PC-9 (cell line): Measurements from ENCODE around the gene RXRA. TPM values are rescaled to one million over a fixed set of nuclear protein-coding genes. Genes with fewer than 3 reads are reported as not detected.

Experiments used
- BruUV-seq: library from RNA; stranded (reverse); fragments of 400-500 nt; replicated peaks from 2 replicates; lab custom pipeline; 2021; lab: Mats Ljungman, UMichigan
- CTCF ChIA-PET: fragments of 300-600 bp; sonication (Branson Sonifier 250); formaldehyde crosslinking; loops from one replicate; lab custom pipeline; 2022; ENCODE audit warnings: antibody characterized with exemption; lab: Charles Lee
- POLR2A ChIA-PET: fragments of 300-600 bp; sonication (Branson Sonifier 250); formaldehyde crosslinking; loops from one replicate; lab custom pipeline; 2022; ENCODE audit warnings: antibody characterized with exemption; ENCODE audit not compliant: unreplicated experiment; lab: Charles Lee
- DNase-seq, 2 experiments: peaks; one replicate each; pipeline versions ENCODE4 v3.0.0 to v3.0.0-alpha.2; 2015 to 2022; ENCODE audit warnings: mixed read lengths in 1 of 2
- H2AFZ ChIP-seq: fragments of 200-600 bp; sonication (generic); 2 replicates; pipeline ENCODE4 v1.8.1; 2017; ENCODE audit warnings: antibody characterized with exemption
- H3F3A ChIP-seq: fragments of 200-600 bp; sonication (generic); 2 replicates; pipeline ENCODE4 v1.8.1; 2017; ENCODE audit warnings: antibody characterized with exemption, mild to moderate bottlenecking, low read depth; ENCODE audit not compliant: insufficient read depth
- H3K27ac ChIP-seq: fragments of 200-600 bp; sonication (generic); 2 replicates; pipeline ENCODE4 v1.6.1; 2016; ENCODE audit warnings: mixed run types
- H3K27me3 ChIP-seq: fragments of 200-600 bp; sonication (generic); 2 replicates; pipeline ENCODE4 v1.6.1; 2016; ENCODE audit warnings: low read depth, mixed run types; ENCODE audit not compliant: insufficient read depth
- H3K36me3 ChIP-seq: fragments of 200-600 bp; sonication (generic); 2 replicates; pipeline ENCODE4 v1.6.1; 2016; ENCODE audit warnings: low read depth, mixed run types
- H3K4me1 ChIP-seq: fragments of 200-600 bp; sonication (generic); replicated peaks from 2 replicates; pipeline ENCODE4 v1.6.1; 2016; ENCODE audit warnings: mixed run types; ENCODE audit not compliant: insufficient read depth
- H3K4me2 ChIP-seq: fragments of 200-600 bp; sonication (generic); 2 replicates; pipeline ENCODE4 v1.6.1; 2017; ENCODE audit warnings: mixed run types
- H3K4me3 ChIP-seq: fragments of 200-600 bp; sonication (generic); 2 replicates; pipeline ENCODE4 v1.6.1; 2016; ENCODE audit warnings: mixed run types
- H3K79me2 ChIP-seq: fragments of 200-600 bp; sonication (generic); 2 replicates; pipeline ENCODE4 v1.6.1; 2017; ENCODE audit warnings: low read depth, mixed run types
- H3K9me2 ChIP-seq: fragments of 200-600 bp; sonication (generic); 2 replicates; pipeline ENCODE4 v1.8.1; 2017; ENCODE audit warnings: mild to moderate bottlenecking; ENCODE audit not compliant: insufficient read depth
- H3K9me3 ChIP-seq: fragments of 200-600 bp; sonication (generic); 2 replicates; pipeline ENCODE4 v1.8.1; 2016; ENCODE audit warnings: low read depth; ENCODE audit not compliant: insufficient read depth
- H4K20me1 ChIP-seq: fragments of 200-600 bp; sonication (generic); 2 replicates; pipeline ENCODE4 v1.8.1; 2017; ENCODE audit not compliant: insufficient read depth
- CTCF ChIP-seq: fragments of 200-600 bp; sonication (generic); conservative IDR thresholded peaks from 2 replicates; pipeline ENCODE4 v1.6.1; 2017; ENCODE audit warnings: mixed run types, antibody characterized with exemption, mild to moderate bottlenecking, moderate library complexity
- EZH2 ChIP-seq: fragments of 200-600 bp; sonication (generic); IDR thresholded peaks from 2 replicates; pipeline ENCODE4 v1.8.0; 2017; ENCODE audit warnings: antibody characterized with exemption, low read depth
- intact Hi-C: fragments of 100-400 bp; cut with micrococcal nuclease; formaldehyde crosslinking; loops from one replicate; pipeline ENCODE4 v1.10.0; 2022; ENCODE audit not compliant: unreplicated experiment
- total RNA-seq: library from RNA; stranded (reverse); gene quantifications from 2 replicates; pipeline ENCODE4 v1.2.3, GENCODE V29; 2021

RXRA gene
- total RNA-seq, 1 experiment from 2014 or later: 146 TPM

- no peak for TF ChIP-seq CTCF
- TF ChIP-seq EZH2: no peak
- no peaks in the 10 kb centered on the region for H3K27me3 ChIP-seq
- H2AFZ ChIP-seq: no peak overlapping the region
- intact Hi-C loops: loop anchor here (2.0 kb wide), 2 partner anchors 22 to 30 kb away; no protein-coding TSS in a partner anchor
- H3K9me2 ChIP-seq: no peaks in the 10 kb centered on the region
- peaks cover 15% of the 10 kb centered on the region; the same call in 1 of the 2 replicates for H3F3A ChIP-seq
- H3K27ac ChIP-seq: no peak overlapping the region
- H3K79me2 ChIP-seq: peaks cover 52% of the 10 kb centered on the region
- DNase-seq: no peak
- H3K4me3 ChIP-seq: no peak overlapping the region
- ChIA-PET CTCF (interaction anchor here (1.0 kb wide), 1 partner anchor 20 kb away, joined by 3 read pairs; no protein-coding TSS in a partner anchor), POLR2A (interaction anchor here (0.5 kb wide), 1 partner anchor 250 kb away, joined by 3 read pairs; no protein-coding TSS in a partner anchor)
- BruUV-seq: no TSS peak
- peaks cover 3% of the 10 kb centered on the region; the same call in 1 of the 2 replicates for H4K20me1 ChIP-seq
- H3K4me1 ChIP-seq: peaks cover 56% of the 10 kb centered on the region
- H3K9me3 ChIP-seq: no peaks in the 10 kb centered on the region
- H3K36me3 ChIP-seq: no peaks in the 10 kb centered on the region
- peak overlapping the region; percentile 70 for H3K4me2 ChIP-seq
Measured at GRCh38 chr9:134413112-134413715, 87.0 kb downstream of the RXRA start.

- BruUV-seq: no TSS peak
- Histone ChIP-seq H3K27me3 (no peaks in the 10 kb centered on the region), H2AFZ (no peak overlapping the region), H3K36me3 (no peaks in the 10 kb centered on the region; the same call in 1 of the 2 replicates), H3K4me3 (no peak overlapping the region), H3K27ac (no peak overlapping the region), H4K20me1 (peaks cover 3% of the 10 kb centered on the region; the same call in 1 of the 2 replicates), H3K4me2 (no peak overlapping the region), H3K4me1 (peaks cover 47% of the 10 kb centered on the region), H3K79me2 (peaks cover 43% of the 10 kb centered on the region), H3F3A (peaks cover 15% of the 10 kb centered on the region; the same call in 1 of the 2 replicates), H3K9me3 (no peaks in the 10 kb centered on the region), H3K9me2 (no peaks in the 10 kb centered on the region)
- peak in 1 of 2 experiments; percentile 81 for DNase-seq
- no peak for TF ChIP-seq EZH2
- no peak for TF ChIP-seq CTCF
- CTCF ChIA-PET: interaction anchor here (1.0 kb wide), 1 partner anchor 19 kb away, joined by 3 read pairs; no protein-coding TSS in a partner anchor
- POLR2A ChIA-PET: no interaction called here
- intact Hi-C loops: loop anchor here (2.0 kb wide), 2 partner anchors 21 to 29 kb away; no protein-coding TSS in a partner anchor
Measured at GRCh38 chr9:134413890-134414623, 87.8 kb downstream of the RXRA start.

- no TSS peak for BruUV-seq
- H3K27ac ChIP-seq: no peak overlapping the region
- no peaks in the 10 kb centered on the region for H3K9me2 ChIP-seq
- no peak overlapping the region for H3K4me2 ChIP-seq
- H3K79me2 ChIP-seq: peaks cover 34% of the 10 kb centered on the region
- H3K27me3 ChIP-seq: no peaks in the 10 kb centered on the region
- no peaks in the 10 kb centered on the region for H3K9me3 ChIP-seq
- H3K36me3 ChIP-seq: no peaks in the 10 kb centered on the region; the same call in 1 of the 2 replicates
- intact Hi-C loops: no loop called here
- TF ChIP-seq CTCF (no peak), EZH2 (no peak)
- ChIA-PET POLR2A (no interaction called here), CTCF (no interaction called here)
- peaks cover 10% of the 10 kb centered on the region; the same call in 1 of the 2 replicates for H3F3A ChIP-seq
- no peak overlapping the region for H2AFZ ChIP-seq
- no peak overlapping the region for H3K4me3 ChIP-seq
- DNase-seq: no peak
- peaks cover 38% of the 10 kb centered on the region for H3K4me1 ChIP-seq
- H4K20me1 ChIP-seq: peaks cover 3% of the 10 kb centered on the region; the same call in 1 of the 2 replicates
Measured at GRCh38 chr9:134414900-134415425, 88.7 kb downstream of the RXRA start.
